ENCODE results near the gene PAK2. TPM values are rescaled to one million over a fixed set of nuclear protein-coding genes. Genes with fewer than 3 reads are reported as not detected.

The PAK2 gene
- total RNA-seq, 1 donor, result 37.9 TPM

Other genes starting within 250 kb of the PAK2 start
- gene RNF168, start 236.1 kb upstream of the PAK2 start, total RNA-seq, result 25.9 TPM
- gene SMCO1, start 224.5 kb upstream of the PAK2 start, total RNA-seq, result not detected
- gene WDR53, start 171.3 kb upstream of the PAK2 start, total RNA-seq, result 7.0 TPM
- gene FBXO45, start 171.2 kb upstream of the PAK2 start, total RNA-seq, result 8.7 TPM
- gene NRROS, start 100.2 kb upstream of the PAK2 start, total RNA-seq, result 43.4 TPM
- 0.73 TPM for gene CEP19, start 27.6 kb upstream of the PAK2 start, total RNA-seq
- 14.2 TPM for gene PIGX, start 27.5 kb upstream of the PAK2 start, total RNA-seq
- 91.2 TPM for gene SENP5, start 128.1 kb downstream of the PAK2 start, total RNA-seq
- gene NCBP2, start 202.7 kb downstream of the PAK2 start, total RNA-seq, result 23.1 TPM
- gene PIGZ, start 229.0 kb downstream of the PAK2 start, total RNA-seq, result 1.0 TPM